GM12873 (cell line): ENCODE measurements around the gene LRRC42.
A peak's percentile ranks its signal among the peaks of the same experiment; 100 is the strongest.

Experiments used
- TF ChIP-seq, protein P1 (sequence below): IDR thresholded peaks from 2 replicates; pipeline ENCODE4 v1.5.1; 2012; ENCODE audit warnings: low read depth, mild to moderate bottlenecking, moderate library complexity, low read length, control low read depth; ENCODE audit not compliant: insufficient read depth; ENCODE audit errors: missing control alignments

LRRC42 gene

GRCh38 chr1:53948291-53948690 is 2.1 kb downstream of the LRRC42 start:
- TF ChIP-seq, protein P1, sequence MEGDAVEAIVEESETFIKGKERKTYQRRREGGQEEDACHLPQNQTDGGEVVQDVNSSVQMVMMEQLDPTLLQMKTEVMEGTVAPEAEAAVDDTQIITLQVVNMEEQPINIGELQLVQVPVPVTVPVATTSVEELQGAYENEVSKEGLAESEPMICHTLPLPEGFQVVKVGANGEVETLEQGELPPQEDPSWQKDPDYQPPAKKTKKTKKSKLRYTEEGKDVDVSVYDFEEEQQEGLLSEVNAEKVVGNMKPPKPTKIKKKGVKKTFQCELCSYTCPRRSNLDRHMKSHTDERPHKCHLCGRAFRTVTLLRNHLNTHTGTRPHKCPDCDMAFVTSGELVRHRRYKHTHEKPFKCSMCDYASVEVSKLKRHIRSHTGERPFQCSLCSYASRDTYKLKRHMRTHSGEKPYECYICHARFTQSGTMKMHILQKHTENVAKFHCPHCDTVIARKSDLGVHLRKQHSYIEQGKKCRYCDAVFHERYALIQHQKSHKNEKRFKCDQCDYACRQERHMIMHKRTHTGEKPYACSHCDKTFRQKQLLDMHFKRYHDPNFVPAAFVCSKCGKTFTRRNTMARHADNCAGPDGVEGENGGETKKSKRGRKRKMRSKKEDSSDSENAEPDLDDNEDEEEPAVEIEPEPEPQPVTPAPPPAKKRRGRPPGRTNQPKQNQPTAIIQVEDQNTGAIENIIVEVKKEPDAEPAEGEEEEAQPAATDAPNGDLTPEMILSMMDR: no peak

DNA sequence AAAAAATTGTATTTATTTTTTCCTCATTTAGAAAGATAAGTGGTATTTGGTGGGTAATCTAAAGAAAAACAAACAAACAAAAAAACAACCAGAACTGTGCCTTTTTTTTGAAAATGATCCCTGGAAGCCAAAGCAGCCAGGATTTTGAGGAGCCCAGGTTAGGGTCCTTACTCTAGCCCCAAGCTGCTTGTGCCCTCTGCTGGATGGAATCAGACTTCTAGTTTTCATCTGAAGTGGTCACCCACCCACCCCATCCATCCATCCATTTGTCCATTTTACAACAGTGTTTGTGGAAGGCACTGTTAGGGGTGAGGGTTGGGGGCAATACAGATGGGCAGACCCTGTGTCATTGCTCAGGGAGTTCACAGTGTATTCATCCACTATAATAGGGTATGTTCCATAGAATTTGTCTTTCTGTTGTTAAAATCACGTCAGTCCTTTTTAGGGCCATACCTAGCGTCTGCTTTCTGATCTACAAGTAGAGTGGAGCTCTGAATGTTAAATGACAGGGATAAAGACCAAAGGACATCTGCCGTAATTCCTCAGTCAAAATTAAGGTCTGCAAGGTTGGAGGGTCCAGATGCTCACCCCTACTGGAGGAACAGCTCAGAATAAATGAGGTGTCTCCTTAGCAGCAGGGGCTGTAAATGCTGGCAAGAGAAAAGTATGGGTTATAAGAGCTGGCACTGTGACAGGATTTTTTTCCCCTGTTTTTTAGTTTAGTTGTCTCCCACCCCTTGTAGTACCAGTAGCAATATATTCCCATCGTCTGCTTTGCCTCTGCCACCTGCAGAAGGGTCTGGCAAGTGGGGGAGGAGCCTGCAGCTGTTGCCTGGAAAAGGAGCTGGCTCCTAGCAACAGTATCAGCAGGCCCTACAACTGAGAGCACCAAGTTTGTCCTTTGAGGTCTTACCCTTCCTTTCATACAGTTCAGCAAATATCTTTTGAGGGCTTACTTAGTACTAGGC is 3.2 kb downstream of the LRRC42 start:
- TF ChIP-seq, protein P1: peak; percentile 69

GRCh38 chr1:53951697-53952096 is 5.5 kb downstream of the LRRC42 start:
- TF ChIP-seq, protein P1: no peak

DNA sequence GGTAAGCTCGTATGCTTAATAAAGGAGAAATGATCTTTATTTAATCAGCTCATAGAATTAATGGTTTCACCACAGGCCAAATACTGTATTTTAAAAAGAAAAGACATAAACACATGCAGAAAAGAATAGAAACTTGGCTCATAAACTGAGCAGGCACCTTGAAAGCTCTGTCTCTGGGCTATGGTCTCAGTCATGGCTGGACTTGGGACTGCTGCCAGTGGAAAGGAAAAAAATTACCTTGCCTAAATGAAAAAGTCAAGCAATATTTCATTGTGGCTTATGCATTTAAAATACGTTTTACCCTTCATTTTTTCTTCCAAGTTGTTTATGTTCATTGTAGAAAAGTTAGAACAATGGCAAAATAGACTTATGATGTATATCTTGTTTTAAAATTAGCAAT is 8.0 kb downstream of the LRRC42 start:
- TF ChIP-seq, protein P1: no peak

DNA sequence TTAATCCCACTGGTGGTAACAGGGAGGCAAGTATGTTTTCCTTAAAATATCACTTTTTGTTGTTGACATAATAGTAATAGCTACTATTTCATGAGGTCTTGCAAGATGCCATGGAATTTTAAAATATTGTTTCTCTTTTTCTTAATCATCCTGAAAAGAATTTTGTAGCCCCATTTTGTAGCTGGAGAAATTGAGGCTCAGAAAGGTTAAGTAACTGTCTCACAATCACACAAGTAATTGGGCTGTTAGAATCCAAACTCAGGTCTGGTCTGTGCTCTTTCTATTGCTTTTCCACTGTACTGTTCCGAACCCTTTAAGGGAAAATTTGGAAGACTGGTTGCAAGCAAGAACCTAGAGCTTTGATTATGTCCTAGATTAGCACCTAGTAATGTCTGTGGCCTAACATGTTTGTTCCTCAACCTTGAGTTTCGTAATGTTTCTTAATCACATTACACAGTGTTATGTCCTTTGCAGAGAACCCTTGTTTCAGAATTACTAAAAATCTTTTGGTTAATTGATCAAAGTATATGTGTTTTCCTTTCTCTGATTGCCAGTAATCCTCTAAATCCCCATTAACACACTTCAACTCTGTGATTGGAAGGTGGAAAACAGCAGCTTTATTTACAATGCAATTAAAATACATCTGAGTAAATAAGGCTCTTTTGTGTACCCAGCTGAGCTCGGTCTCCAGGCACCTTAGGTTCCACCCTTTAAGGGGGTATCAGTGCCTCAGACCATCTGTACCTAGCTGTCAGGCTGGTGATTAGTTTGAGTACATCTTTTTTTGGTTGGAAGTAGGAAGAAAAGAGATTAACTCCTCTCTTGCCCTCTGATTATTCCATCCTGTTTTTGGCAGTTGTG is 10.4 kb downstream of the LRRC42 start:
- TF ChIP-seq, protein P1: no peak

- TF ChIP-seq, protein P1: no peak
These were observed 11.2 kb downstream of the LRRC42 start for GRCh38 chr1:53957194-53957818.
